ENCODE data around the gene ETFB. TPM values are rescaled to one million over a fixed set of nuclear protein-coding genes. Genes with fewer than 3 reads are reported as not detected.

Gene ETFB
- total and polyA plus RNA-seq, 9 of the 15 experiments (the other 6 are each of a cell fraction or from before 2014, with no cell fraction given) = 18.1 to 143 (median 96.1) TPM

DNA sequence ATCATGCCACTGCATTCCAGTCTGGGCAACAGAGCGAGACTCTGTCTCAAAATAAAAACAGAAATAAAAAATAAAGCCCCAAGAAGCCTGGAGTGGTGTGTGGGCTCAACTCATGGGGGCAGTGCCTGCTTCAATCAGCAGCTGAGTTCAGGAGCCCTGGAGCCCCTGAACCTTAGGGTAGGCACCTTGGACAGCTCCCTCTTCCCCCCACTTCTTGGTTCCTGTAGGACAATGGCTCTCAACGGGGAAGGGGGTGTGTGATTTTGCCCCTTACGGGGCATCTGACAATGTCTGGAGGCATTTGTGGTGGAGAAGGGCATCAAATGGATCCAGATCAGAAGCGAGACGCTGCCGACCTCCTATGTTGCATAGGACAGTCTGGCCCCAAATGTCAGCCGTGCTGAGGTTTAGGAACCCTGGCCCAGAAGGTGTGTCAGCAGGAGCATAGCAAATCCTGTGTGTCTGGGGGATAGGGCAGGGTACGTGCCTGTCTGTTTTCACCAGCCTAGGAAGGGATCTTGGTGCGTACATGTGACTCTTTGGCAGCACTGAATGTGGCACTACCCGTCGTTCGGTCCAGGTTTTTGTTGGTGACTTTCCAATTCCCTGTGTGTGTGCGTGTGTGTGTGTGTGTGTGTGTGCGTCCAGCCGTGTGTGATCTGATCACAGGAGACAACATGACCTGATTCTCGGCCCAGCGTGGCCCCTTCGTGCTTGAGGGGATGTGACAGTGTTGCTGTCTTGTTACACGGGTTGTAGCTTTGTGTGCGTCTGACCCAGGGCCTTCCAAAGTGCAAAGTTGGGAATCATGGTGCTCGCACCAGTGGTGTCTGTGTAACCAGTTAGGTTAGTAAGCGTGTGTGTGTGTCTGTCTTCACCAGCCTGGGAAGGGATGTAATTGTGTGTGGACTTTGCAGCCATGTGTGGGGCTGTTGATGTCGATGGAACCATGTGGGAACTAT is 47.2 kb downstream of the ETFB start:
- no TSS peak for BruUV-seq (replicated peaks)
- H3K9ac ChIP-seq (ENCODE audit: insufficient read depth in 1 of 2, low read depth in 2 of 2, low read length in 2 of 2) = no peak overlapping the region
- no peaks in the 10 kb centered on the region for H3K9me1 ChIP-seq (ENCODE audit: control insufficient read depth, insufficient read depth, low read length)
- H2AFZ ChIP-seq (ENCODE audit: low read depth, low read length) = no peak overlapping the region
- CTCF ChIA-PET (ENCODE audit: low intra/inter-chr PET ratio) = no interaction called here
- no peaks in the 10 kb centered on the region for H3K79me2 ChIP-seq (ENCODE audit: control insufficient read depth, insufficient read depth, low read length)
- POLR2A ChIA-PET = no interaction called here
- FAIRE-seq = peak; percentile 32
- peaks cover 0 to 17% of the 10 kb centered on the region in 2 experiments; a peak in 3 of 5 replicates for H3K4me1 ChIP-seq (replicated peaks in 1 of 2; ENCODE audit: control insufficient read depth in 2 of 2, insufficient read depth in 2 of 2, low read length in 2 of 2)
- ATAC-seq = no peak
- H3K27me3 ChIP-seq (ENCODE audit: control insufficient read depth in 2 of 2, insufficient read depth in 2 of 2, low read length in 2 of 2) = peaks cover 20 to 72% of the 10 kb centered on the region in 2 experiments; a peak in 4 of 5 replicates
- DNase-seq (ENCODE audit: extremely low read depth in 1 of 4, low spot score in 3 of 4) = peak in 1 of 4 experiments; percentile 48
- WGBS (ENCODE audit: insufficient coverage, low coverage, missing lambda C conversion rate) = 7% methylated on average over 23 of the region's 23 CpGs
- no peak overlapping the region for H3K4me2 ChIP-seq (ENCODE audit: insufficient read depth, low read length)
- in situ Hi-C loops (cut with MboI) = no loop called here
- peaks cover 6% of the 10 kb centered on the region; the same call in 1 of the 2 replicates for H4K20me1 ChIP-seq (replicated peaks; ENCODE audit: control insufficient read depth, insufficient read depth, low read length)
- TF ChIP-seq, protein P1, sequence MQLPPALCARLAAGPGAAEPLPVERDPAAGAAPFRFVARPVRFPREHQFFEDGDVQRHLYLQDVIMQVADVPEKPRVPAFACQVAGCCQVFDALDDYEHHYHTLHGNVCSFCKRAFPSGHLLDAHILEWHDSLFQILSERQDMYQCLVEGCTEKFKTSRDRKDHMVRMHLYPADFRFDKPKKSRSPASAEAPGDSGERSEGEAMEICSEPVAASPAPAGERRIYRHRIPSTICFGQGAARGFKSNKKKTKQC (CRISPR knock-in tag; IDR thresholded peaks at IDR 0.05) = no peak
- TF ChIP-seq, protein P2, sequence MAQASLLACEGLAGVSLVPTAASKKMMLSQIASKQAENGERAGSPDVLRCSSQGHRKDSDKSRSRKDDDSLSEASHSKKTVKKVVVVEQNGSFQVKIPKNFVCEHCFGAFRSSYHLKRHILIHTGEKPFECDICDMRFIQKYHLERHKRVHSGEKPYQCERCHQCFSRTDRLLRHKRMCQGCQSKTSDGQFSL (CRISPR knock-in tag; IDR thresholded peaks at IDR 0.05) = peak; percentile 41; the same call in 1 of the 2 replicates
- TF ChIP-seq, protein P2 (tag; IDR thresholded peaks at IDR 0.05) = no peak
- TF ChIP-seq MIER1 (IDR thresholded peaks at IDR 0.05; ENCODE audit: low read depth) = peak; percentile 89
- no peak for TF ChIP-seq CREB1 (IDR thresholded peaks at IDR 0.05)
- no peak for TF ChIP-seq CREB1 (CRISPR knock-in tag; IDR thresholded peaks at IDR 0.05)
- TF ChIP-seq EHMT2 (IDR thresholded peaks at IDR 0.05) = peak; percentile 93
- TF ChIP-seq, protein P3, sequence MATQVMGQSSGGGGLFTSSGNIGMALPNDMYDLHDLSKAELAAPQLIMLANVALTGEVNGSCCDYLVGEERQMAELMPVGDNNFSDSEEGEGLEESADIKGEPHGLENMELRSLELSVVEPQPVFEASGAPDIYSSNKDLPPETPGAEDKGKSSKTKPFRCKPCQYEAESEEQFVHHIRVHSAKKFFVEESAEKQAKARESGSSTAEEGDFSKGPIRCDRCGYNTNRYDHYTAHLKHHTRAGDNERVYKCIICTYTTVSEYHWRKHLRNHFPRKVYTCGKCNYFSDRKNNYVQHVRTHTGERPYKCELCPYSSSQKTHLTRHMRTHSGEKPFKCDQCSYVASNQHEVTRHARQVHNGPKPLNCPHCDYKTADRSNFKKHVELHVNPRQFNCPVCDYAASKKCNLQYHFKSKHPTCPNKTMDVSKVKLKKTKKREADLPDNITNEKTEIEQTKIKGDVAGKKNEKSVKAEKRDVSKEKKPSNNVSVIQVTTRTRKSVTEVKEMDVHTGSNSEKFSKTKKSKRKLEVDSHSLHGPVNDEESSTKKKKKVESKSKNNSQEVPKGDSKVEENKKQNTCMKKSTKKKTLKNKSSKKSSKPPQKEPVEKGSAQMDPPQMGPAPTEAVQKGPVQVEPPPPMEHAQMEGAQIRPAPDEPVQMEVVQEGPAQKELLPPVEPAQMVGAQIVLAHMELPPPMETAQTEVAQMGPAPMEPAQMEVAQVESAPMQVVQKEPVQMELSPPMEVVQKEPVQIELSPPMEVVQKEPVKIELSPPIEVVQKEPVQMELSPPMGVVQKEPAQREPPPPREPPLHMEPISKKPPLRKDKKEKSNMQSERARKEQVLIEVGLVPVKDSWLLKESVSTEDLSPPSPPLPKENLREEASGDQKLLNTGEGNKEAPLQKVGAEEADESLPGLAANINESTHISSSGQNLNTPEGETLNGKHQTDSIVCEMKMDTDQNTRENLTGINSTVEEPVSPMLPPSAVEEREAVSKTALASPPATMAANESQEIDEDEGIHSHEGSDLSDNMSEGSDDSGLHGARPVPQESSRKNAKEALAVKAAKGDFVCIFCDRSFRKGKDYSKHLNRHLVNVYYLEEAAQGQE (IDR thresholded peaks at IDR 0.05; ENCODE audit: borderline replicate concordance) = peak; percentile 96
- TF ChIP-seq, protein P3 (CRISPR knock-in tag; IDR thresholded peaks at IDR 0.05; ENCODE audit: low read depth) = peak; percentile 89
- no peak overlapping the region for H3K4me3 ChIP-seq
- intact Hi-C loops (cut with micrococcal nuclease) = no loop called here
- H3K36me3 ChIP-seq (ENCODE audit: control insufficient read depth, insufficient read depth, low read length) = no peaks in the 10 kb centered on the region
- H3K27ac ChIP-seq (ENCODE audit: extremely low read depth, low read depth, low read length) = no peak overlapping the region
- H3K9me3 ChIP-seq (replicated peaks; ENCODE audit: control insufficient read depth, insufficient read depth, low read depth, low read length) = no peaks in the 10 kb centered on the region; the same call in 1 of the 2 replicates

All from K562 (cell line).